MM.1S (cell line): Measurements from ENCODE around the gene PPP4C.

Source experiments
- CTCF ChIP-seq: fragments of 300-600 bp; sonication (generic); IDR thresholded peaks from 2 replicates; pipeline ENCODE4 v1.5.1; 2016; ENCODE audit warnings: antibody characterized with exemption, low read length, mixed read lengths
- EZH2 ChIP-seq: fragments of 300-600 bp; sonication (generic); optimal IDR thresholded peaks from 2 replicates; pipeline ENCODE3; 2017; ENCODE audit warnings: low read depth, mild to moderate bottlenecking, antibody characterized with exemption, low read length, mixed read lengths
- EZH2phosphoT487 ChIP-seq: fragments of 300-600 bp; sonication (generic); IDR thresholded peaks from 2 replicates; pipeline ENCODE4 v1.6.1; 2018; ENCODE audit warnings: antibody characterized with exemption, low read length

- TF ChIP-seq CTCF (no peak), EZH2phosphoT487 (no peak), EZH2 (no peak)
Observed at GRCh38 chr16:30070490-30070889, 5.3 kb upstream of the PPP4C start.
